ENCODE results near the gene RNF207.

Gene RNF207

GRCh38 chr1:6172549-6172948 lies 33.4 kb upstream of the RNF207 start:
- Histone ChIP-seq H3K36me3 (no peaks in the 10 kb centered on the region), H3K4me1 (peaks cover 42% of the 10 kb centered on the region), H3K9me3 (no peaks in the 10 kb centered on the region), H4K20me1 (peaks cover 15% of the 10 kb centered on the region), H3K27ac (no peak overlapping the region), H3K27me3 (peaks cover 18% of the 10 kb centered on the region), H3K4me3 (no peak overlapping the region), H3K4me2 (peak overlapping the region; percentile 92; the same call in 1 of the 2 replicates), H3K9ac (no peak overlapping the region)
- TF ChIP-seq Cebpa-rat (IDR thresholded peaks at IDR 0.05) = no peak

DNA sequence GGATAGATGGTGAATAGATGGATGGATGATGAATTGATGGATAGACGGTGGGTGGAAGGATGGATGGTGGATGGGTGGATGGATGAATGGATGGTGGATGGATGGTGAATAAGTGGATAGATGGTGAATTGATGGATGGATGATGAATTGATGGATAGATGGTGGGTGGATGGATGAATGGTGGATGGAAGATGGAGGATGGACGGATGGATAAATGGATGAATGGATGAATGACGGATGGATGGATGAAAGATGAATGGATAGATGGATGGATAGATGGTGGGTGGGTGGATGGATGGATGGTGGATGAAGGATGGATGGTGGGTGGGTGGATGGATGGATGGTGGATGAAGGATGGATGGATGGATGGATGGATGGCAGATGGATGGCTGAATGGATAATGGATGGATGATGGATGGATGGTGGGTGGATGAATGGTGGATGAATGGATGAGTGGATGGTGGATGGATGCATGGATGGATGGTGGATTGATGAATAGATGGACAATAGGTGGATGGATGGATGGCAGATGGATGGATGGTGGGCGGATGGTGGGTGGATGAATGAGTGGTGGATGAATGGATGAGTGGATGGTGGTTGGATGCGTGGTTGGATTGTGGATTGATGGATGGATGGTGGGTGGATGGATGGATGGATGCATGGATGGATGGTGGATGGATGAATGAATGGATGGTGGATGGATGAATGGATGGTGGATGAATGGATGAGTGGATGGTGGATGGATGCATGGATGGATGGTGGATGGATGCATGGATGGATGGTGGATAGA lies 31.1 kb upstream of the RNF207 start:
- Histone ChIP-seq H3K36me3 (no peaks in the 10 kb centered on the region), H3K27me3 (peaks cover 41% of the 10 kb centered on the region), H3K9me3 (no peaks in the 10 kb centered on the region), H4K20me1 (peaks cover 37% of the 10 kb centered on the region), H3K9ac (no peak overlapping the region), H3K4me1 (peaks cover 39% of the 10 kb centered on the region), H3K27ac (no peak overlapping the region), H3K4me2 (no peak overlapping the region), H3K4me3 (no peak overlapping the region)
- TF ChIP-seq Cebpa-rat (IDR thresholded peaks at IDR 0.05) = no peak

GRCh38 chr1:6175411-6175828 lies 30.5 kb upstream of the RNF207 start:
- Histone ChIP-seq H3K27ac (no peak overlapping the region), H3K4me1 (peaks cover 36% of the 10 kb centered on the region), H3K4me3 (no peak overlapping the region), H3K36me3 (no peaks in the 10 kb centered on the region), H3K27me3 (peaks cover 47% of the 10 kb centered on the region), H3K9me3 (no peaks in the 10 kb centered on the region), H4K20me1 (peaks cover 43% of the 10 kb centered on the region), H3K4me2 (no peak overlapping the region), H3K9ac (no peak overlapping the region)
- no peak for TF ChIP-seq Cebpa-rat (IDR thresholded peaks at IDR 0.05)

DNA sequence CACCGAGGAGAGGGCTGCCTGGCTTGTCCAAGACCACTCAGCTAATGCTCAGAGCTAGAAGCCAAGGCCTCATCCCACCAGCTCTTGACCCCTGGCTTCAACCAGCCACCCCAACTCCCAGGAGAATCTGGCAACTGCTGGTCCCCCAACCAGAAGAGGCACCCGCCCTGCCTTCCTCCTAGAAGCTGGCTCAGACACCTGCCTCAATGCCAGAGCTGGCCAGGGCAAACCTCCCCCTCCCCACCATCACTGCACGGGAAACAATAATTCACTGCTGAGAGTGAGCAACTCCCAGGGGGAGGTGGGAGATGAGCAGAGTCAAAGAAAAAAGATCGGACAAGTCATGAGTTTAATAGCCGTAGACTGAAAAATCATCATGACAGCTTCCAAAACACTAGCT lies 29.1 kb upstream of the RNF207 start:
- H3K4me2 ChIP-seq = peak overlapping the region; percentile 14; the same call in 1 of the 2 replicates
- H3K4me1 ChIP-seq = peaks cover 34% of the 10 kb centered on the region
- peaks cover 57% of the 10 kb centered on the region for H4K20me1 ChIP-seq
- H3K27me3 ChIP-seq = peaks cover 60% of the 10 kb centered on the region
- no peaks in the 10 kb centered on the region for H3K9me3 ChIP-seq
- no peak overlapping the region for H3K4me3 ChIP-seq
- H3K27ac ChIP-seq = no peak overlapping the region
- no peaks in the 10 kb centered on the region for H3K36me3 ChIP-seq
- no peak for TF ChIP-seq Cebpa-rat (IDR thresholded peaks at IDR 0.05)
- no peak overlapping the region for H3K9ac ChIP-seq

DNA sequence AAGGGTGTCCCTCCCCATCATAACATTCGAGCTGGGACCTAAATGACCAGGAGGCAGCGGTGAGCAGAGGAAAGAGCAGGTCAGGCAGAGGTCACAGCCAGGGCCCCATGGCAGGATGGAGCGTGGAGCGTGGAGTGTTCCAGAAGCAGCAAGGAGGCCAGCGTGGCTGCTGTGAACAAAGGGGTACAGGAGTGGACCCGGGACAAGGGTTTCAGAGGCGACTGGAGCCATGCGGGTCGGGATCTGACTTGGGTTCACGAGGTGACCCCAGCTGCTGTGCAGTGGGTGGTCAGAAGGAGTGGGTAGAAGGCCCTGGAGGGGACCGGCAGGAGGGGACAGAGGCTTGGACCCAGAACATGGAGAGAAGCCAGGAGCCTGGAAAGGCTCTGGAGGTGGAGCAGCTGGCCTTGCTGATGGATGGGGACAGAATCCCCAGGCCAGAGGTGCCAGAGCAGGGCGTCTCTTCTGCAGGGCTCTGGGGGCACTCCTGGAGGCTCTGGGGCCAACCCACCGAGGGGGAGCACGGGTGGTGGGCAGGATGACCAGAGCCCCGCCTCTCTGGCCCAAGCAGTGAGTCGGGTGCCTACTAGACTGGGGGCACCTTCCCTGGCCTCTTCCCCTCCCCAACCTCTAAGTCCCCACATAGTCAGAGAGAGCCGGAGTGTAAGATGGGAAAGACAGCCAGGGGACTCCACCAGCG lies 28.1 kb upstream of the RNF207 start:
- no peak overlapping the region for H3K4me2 ChIP-seq
- no peaks in the 10 kb centered on the region for H3K9me3 ChIP-seq
- no peak for TF ChIP-seq Cebpa-rat (IDR thresholded peaks at IDR 0.05)
- H4K20me1 ChIP-seq = peaks cover 67% of the 10 kb centered on the region
- no peak overlapping the region for H3K27ac ChIP-seq
- H3K4me1 ChIP-seq = peaks cover 23% of the 10 kb centered on the region
- no peak overlapping the region for H3K4me3 ChIP-seq
- H3K9ac ChIP-seq = no peak overlapping the region
- H3K36me3 ChIP-seq = no peaks in the 10 kb centered on the region
- peaks cover 71% of the 10 kb centered on the region for H3K27me3 ChIP-seq

- H3K36me3 ChIP-seq = no peaks in the 10 kb centered on the region
- no peak overlapping the region for H3K9ac ChIP-seq
- no peak overlapping the region for H3K4me2 ChIP-seq
Measured at GRCh38 chr1:6178751-6179563, 27.0 kb upstream of the RNF207 start.

GRCh38 chr1:6179564-6180175 lies 26.2 kb upstream of the RNF207 start:
- Histone ChIP-seq H3K4me3 (no peak overlapping the region), H3K27me3 (peaks cover 77% of the 10 kb centered on the region), H3K9ac (no peak overlapping the region), H3K9me3 (no peaks in the 10 kb centered on the region), H3K27ac (no peak overlapping the region), H4K20me1 (peaks cover 86% of the 10 kb centered on the region), H3K4me2 (no peak overlapping the region), H3K4me1 (peaks cover 23% of the 10 kb centered on the region), H3K36me3 (peaks cover 7% of the 10 kb centered on the region)
- TF ChIP-seq Cebpa-rat (IDR thresholded peaks at IDR 0.05) = no peak

More at GRCh38 chr1:6178751-6179563, 27.0 kb upstream of the RNF207 start:
- no peak overlapping the region for H3K27ac ChIP-seq
- no peak for TF ChIP-seq Cebpa-rat (IDR thresholded peaks at IDR 0.05)
- peaks cover 23% of the 10 kb centered on the region for H3K4me1 ChIP-seq
- H3K4me3 ChIP-seq = no peak overlapping the region
- H4K20me1 ChIP-seq = peaks cover 79% of the 10 kb centered on the region
- peaks cover 77% of the 10 kb centered on the region for H3K27me3 ChIP-seq
- H3K9me3 ChIP-seq = no peaks in the 10 kb centered on the region

DNA sequence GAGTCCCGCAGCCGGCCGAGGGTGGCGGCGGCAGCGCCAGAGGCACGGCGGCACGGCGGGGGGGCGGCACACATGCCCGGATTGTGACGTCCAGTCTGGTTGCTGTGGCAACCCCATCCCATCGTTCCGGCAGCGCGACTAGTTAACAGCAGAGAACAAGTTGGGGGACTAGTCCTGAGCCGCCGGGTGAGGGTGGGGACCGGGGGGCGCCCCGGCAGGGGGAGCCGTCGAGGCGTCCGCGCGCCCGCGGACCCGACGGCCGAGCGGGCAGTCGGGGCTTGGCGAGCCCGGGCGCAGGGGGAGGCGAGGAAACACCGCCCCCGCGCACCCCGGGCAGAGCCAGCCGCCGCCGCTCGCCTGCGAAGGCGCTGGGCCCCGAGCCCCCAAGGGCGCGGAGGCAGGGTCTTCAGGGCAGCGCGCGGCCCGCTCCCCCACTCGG lies 25.6 kb upstream of the RNF207 start, which contains the start of gene CHD5:
Gene CHD5 (minus strand): TSS at position 54 of the 439 bp plus-strand sequence. CDS start 298 bp downstream, outside the sequence.
- peaks cover 13% of the 10 kb centered on the region for H3K36me3 ChIP-seq
- H3K9ac ChIP-seq = no peak within 1 kb of the TSS
- peak within 1 kb of the TSS; percentile 33; the same call in 1 of the 2 replicates for H3K4me3 ChIP-seq
- H3K4me2 ChIP-seq = peak within 1 kb of the TSS; percentile 36
- peaks cover 92% of the 10 kb centered on the region for H4K20me1 ChIP-seq
- peaks cover 23% of the 10 kb centered on the region for H3K4me1 ChIP-seq
- TF ChIP-seq Cebpa-rat (IDR thresholded peaks at IDR 0.05) = no peak
- no peak within 1 kb of the TSS for H3K27ac ChIP-seq
- peaks cover 77% of the 10 kb centered on the region for H3K27me3 ChIP-seq
- H3K9me3 ChIP-seq = no peaks in the 10 kb centered on the region

DNA sequence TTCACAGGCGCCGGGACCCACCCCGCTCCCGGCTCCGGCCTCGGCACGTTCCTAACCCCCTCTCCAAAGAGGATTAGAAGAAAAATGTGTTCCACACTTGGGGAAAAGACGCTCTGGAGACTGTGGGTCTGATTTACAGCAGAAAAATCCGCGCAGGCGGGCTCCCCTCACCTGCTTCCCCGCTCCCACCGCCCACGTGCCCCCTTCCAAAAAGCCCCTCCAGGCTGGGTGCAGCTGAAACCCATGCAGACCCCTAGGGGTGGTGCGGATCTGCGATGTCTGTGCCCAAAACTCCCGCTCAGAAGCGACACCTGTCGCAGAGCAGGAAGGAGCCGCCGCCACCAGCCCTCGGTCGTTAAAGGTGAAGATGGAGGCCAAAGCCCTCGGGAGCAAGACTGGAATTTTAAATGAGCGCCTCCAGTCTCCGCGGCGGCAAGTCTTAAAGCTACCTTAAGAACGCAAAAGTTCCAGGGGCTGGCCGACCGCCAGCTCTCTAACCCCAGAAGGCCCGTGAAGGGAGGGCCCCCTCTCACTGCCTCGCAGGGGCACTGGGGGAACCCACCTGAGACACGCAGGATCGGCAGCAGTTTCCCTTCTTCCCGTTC lies 25.1 kb upstream of the RNF207 start:
- TF ChIP-seq Cebpa-rat (IDR thresholded peaks at IDR 0.05) = no peak
- H3K4me2 ChIP-seq = peak overlapping the region; percentile 36
- peaks cover 18% of the 10 kb centered on the region for H3K36me3 ChIP-seq
- H3K27me3 ChIP-seq = peaks cover 76% of the 10 kb centered on the region
- no peak overlapping the region for H3K27ac ChIP-seq
- H3K9me3 ChIP-seq = no peaks in the 10 kb centered on the region
- H3K4me3 ChIP-seq = peak overlapping the region; percentile 33; the same call in 1 of the 2 replicates
- H4K20me1 ChIP-seq = peaks cover 97% of the 10 kb centered on the region
- H3K4me1 ChIP-seq = peaks cover 23% of the 10 kb centered on the region
- no peak overlapping the region for H3K9ac ChIP-seq

Measured in BLaER1 (cell line).